ENCODE data around the gene PARP2.
"Not testable (repeated sequence)": the region's sequence is repeated elsewhere in the genome, so short reads cannot be mapped to it uniquely, and the experiment has no call there.

Gene PARP2

DNA sequence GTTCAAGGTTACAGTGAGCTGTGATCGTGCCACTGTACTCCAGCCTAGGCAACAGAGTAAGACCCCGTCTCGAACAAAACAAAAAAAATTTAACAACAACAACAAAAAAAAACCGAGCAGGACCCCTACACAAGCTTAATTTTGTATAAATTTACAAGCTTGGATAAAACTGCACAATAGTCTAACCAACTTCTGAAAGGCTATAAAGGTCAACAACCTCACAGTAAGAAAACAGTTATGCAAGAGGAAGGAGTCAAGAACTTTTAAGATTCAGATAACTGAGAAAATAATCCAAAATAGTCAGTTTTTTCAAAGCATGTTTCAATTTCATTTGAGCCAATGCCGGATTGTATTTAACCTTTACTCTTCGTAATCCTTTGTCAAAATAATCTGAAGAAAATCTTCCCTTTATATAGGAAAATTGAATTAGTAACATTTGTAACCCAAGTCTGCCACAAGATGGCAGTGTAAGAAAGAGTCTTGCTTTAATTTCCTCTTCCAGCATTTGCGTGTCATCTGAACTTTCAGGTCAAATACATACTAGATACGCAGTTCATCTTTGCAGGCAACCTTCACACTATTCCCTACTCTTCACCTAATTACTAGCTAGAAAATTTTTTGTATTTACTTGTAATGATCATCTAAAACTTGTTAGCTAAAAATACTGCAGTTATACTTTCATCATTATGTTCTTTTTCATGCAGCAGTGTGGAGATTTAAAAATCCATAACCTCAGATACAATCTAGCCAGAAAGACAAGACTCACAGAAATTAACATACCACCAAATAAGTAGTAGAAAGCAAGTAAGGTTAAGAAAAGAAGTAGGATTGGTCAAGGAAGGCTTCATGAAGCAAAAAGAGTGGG lies 16.2 kb upstream of the PARP2 start:
- no peaks in the 10 kb centered on the region for H3K9me3 ChIP-seq (ENCODE audit: low read depth, low read length)
- H3K9ac ChIP-seq (ENCODE audit: insufficient read length), result peak overlapping the region; percentile 21
- no peak for DNase-seq (ENCODE audit: low read depth, low spot score)
- TF ChIP-seq EZH2 (IDR thresholded peaks at IDR 0.05), result no peak
- TF ChIP-seq POLR2AphosphoS5 (IDR thresholded peaks at IDR 0.05; ENCODE audit: borderline replicate concordance, low read depth, low read length), result no peak
- TF ChIP-seq FOXP2 (optimal IDR thresholded peaks at IDR 0.05; ENCODE audit: control extremely low read depth, extremely low read length, insufficient read depth), result no peak
- peaks cover 77% of the 10 kb centered on the region for H3K36me3 ChIP-seq (ENCODE audit: insufficient read depth, low read length)
- H3K27ac ChIP-seq, result peak overlapping the region; percentile 80
- peak overlapping the region; percentile 1; the same call in 1 of the 2 replicates for H3K4me3 ChIP-seq

GRCh38 chr14:20328705-20329104 lies 14.7 kb upstream of the PARP2 start:
- TF ChIP-seq FOXP2 (optimal IDR thresholded peaks at IDR 0.05; ENCODE audit: control extremely low read depth, extremely low read length, insufficient read depth) (no peak), EZH2 (IDR thresholded peaks at IDR 0.05) (no peak), POLR2AphosphoS5 (IDR thresholded peaks at IDR 0.05; ENCODE audit: borderline replicate concordance, low read depth, low read length) (no peak)
- Histone ChIP-seq H3K4me3 (no peak overlapping the region; the same call in 1 of the 2 replicates), H3K27ac (peak overlapping the region; percentile 80), H3K36me3 (ENCODE audit: insufficient read depth, low read length) (peaks cover 67% of the 10 kb centered on the region), H3K9ac (ENCODE audit: insufficient read length) (peak overlapping the region; percentile 43), H3K9me3 (ENCODE audit: low read depth, low read length) (no peaks in the 10 kb centered on the region)
- DNase-seq (ENCODE audit: low read depth, low spot score), result no peak

- Histone ChIP-seq H3K9ac (ENCODE audit: insufficient read length) (peak overlapping the region; percentile 43), H3K9me3 (ENCODE audit: low read depth, low read length) (no peaks in the 10 kb centered on the region), H3K4me3 (peak overlapping the region; percentile 9; the same call in 1 of the 2 replicates), H3K36me3 (ENCODE audit: insufficient read depth, low read length) (peaks cover 61% of the 10 kb centered on the region), H3K27ac (peak overlapping the region; percentile 80)
- TF ChIP-seq FOXP2 (optimal IDR thresholded peaks at IDR 0.05; ENCODE audit: control extremely low read depth, extremely low read length, insufficient read depth), result no peak
- TF ChIP-seq POLR2AphosphoS5 (IDR thresholded peaks at IDR 0.05; ENCODE audit: borderline replicate concordance, low read depth, low read length), result no peak
- TF ChIP-seq EZH2 (IDR thresholded peaks at IDR 0.05), result no peak
- DNase-seq (ENCODE audit: low read depth, low spot score), result no peak
Measured at GRCh38 chr14:20329355-20329754, 14.1 kb upstream of the PARP2 start.

DNA sequence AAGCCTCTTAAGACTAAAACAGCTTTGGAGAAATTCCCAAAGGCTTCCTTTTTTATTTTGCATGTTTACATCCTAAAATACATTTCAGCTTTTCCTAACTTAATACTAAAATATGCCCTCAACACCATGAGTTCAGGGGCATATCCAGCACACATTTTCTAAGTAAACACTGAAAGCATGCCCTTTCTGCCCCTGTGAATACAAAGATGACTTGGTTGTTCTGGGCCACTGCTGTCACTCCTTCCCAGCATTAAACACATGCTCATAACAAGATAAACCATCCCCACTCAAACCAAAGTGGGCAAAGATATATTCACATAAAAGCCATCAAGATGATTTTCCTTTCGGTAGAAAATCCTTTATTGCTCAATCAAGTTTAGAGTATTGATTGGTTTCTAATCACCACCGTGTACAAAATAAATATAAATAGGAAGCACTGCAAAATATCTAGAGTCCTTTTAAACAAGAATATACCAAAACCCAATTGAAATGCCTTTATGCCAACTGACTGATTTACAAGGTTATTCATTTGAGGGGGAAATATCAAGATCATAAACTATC lies 12.3 kb upstream of the PARP2 start:
- peak overlapping the region; percentile 60 for H3K4me3 ChIP-seq
- peak overlapping the region; percentile 20 for H3K9ac ChIP-seq (ENCODE audit: insufficient read length)
- no peak overlapping the region for H3K27ac ChIP-seq
- no peaks in the 10 kb centered on the region for H3K9me3 ChIP-seq (ENCODE audit: low read depth, low read length)
- no peak for DNase-seq (ENCODE audit: low read depth, low spot score)
- peaks cover 44% of the 10 kb centered on the region for H3K36me3 ChIP-seq (ENCODE audit: insufficient read depth, low read length)
- TF ChIP-seq POLR2AphosphoS5 (IDR thresholded peaks at IDR 0.05; ENCODE audit: borderline replicate concordance, low read depth, low read length), result no peak
- no peak for TF ChIP-seq EZH2 (IDR thresholded peaks at IDR 0.05)
- no peak for TF ChIP-seq FOXP2 (optimal IDR thresholded peaks at IDR 0.05; ENCODE audit: control extremely low read depth, extremely low read length, insufficient read depth)

GRCh38 chr14:20332431-20332787 lies 11.0 kb upstream of the PARP2 start:
- Histone ChIP-seq H3K36me3 (ENCODE audit: insufficient read depth, low read length) (peaks cover 31% of the 10 kb centered on the region), H3K4me3 (peak overlapping the region; percentile 96), H3K9ac (ENCODE audit: insufficient read length) (peak overlapping the region; percentile 95), H3K9me3 (ENCODE audit: low read depth, low read length) (no peaks in the 10 kb centered on the region), H3K27ac (peak overlapping the region; percentile 88)
- no peak for TF ChIP-seq POLR2AphosphoS5 (IDR thresholded peaks at IDR 0.05; ENCODE audit: borderline replicate concordance, low read depth, low read length)
- TF ChIP-seq FOXP2 (optimal IDR thresholded peaks at IDR 0.05; ENCODE audit: control extremely low read depth, extremely low read length, insufficient read depth), result no peak
- TF ChIP-seq EZH2 (IDR thresholded peaks at IDR 0.05), result no peak
- DNase-seq (ENCODE audit: low read depth, low spot score), result no peak

- TF ChIP-seq POLR2AphosphoS5 (IDR thresholded peaks at IDR 0.05; ENCODE audit: borderline replicate concordance, low read depth, low read length) (peak; percentile 96), FOXP2 (optimal IDR thresholded peaks at IDR 0.05; ENCODE audit: control extremely low read depth, extremely low read length, insufficient read depth) (no peak), EZH2 (IDR thresholded peaks at IDR 0.05) (no peak)
- peak within 1 kb of the TSS; percentile 88 for H3K27ac ChIP-seq
Measured at GRCh38 chr14:20332788-20333493, 10.5 kb upstream of the PARP2 start, which contains the start of gene CCNB1IP1. CCNB1IP1 (minus strand) TSS chr14:20333279; CDS start chr14:20316523, 16,756 bp downstream.

DNA sequence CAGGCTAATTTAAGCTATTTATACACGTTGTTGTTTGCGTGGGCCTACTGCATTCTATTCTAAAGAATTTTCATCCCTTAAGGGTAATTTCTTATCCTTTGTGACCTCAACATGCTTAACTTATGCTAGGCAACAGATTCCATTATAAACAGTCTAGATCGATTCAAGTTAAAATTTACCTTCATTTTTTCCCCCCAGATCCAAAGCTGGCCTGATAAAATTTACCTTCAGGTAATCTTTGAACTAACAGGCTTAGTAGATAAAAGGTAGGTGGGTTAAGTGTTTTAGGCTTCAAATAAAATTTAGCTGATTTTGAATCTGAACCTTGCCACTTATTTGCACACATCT lies 10.0 kb upstream of the PARP2 start:
- Histone ChIP-seq H3K4me3 (peak overlapping the region; percentile 96), H3K9me3 (ENCODE audit: low read depth, low read length) (no peaks in the 10 kb centered on the region), H3K36me3 (ENCODE audit: insufficient read depth, low read length) (peaks cover 20% of the 10 kb centered on the region), H3K9ac (ENCODE audit: insufficient read length) (peak overlapping the region; percentile 95), H3K27ac (peak overlapping the region; percentile 78)
- TF ChIP-seq EZH2 (IDR thresholded peaks at IDR 0.05) (no peak), POLR2AphosphoS5 (IDR thresholded peaks at IDR 0.05; ENCODE audit: borderline replicate concordance, low read depth, low read length) (no peak), FOXP2 (optimal IDR thresholded peaks at IDR 0.05; ENCODE audit: control extremely low read depth, extremely low read length, insufficient read depth) (no peak)
- no peak for DNase-seq (ENCODE audit: low read depth, low spot score)

More at GRCh38 chr14:20332788-20333493, 10.5 kb upstream of the PARP2 start, which contains the start of gene CCNB1IP1:
- DNase-seq (ENCODE audit: low read depth, low spot score), result peak; percentile 89
- peak within 1 kb of the TSS; percentile 95 for H3K9ac ChIP-seq (ENCODE audit: insufficient read length)
- H3K4me3 ChIP-seq, result peak within 1 kb of the TSS; percentile 96
- peaks cover 26% of the 10 kb centered on the region for H3K36me3 ChIP-seq (ENCODE audit: insufficient read depth, low read length)
- H3K9me3 ChIP-seq (ENCODE audit: low read depth, low read length), result no peaks in the 10 kb centered on the region

DNA sequence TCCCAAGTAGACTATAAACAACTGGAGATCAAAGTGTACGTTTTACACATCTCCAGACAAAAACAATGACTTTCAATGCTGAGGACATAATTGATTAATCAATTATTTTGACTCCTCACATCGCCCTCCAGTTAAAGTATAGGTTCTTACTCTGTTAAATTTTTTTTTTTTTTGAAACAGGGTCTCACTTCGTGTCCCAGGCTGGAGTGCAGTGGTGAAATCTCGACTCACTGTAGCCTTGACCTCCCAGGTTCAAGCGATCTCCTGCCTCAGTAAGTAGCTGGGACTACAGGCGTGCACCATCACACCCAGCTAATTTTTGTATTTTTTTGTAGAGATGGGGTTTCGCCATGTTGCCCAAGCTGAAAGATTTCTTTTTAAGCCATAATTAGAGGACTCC lies 9.4 kb upstream of the PARP2 start:
- Histone ChIP-seq H3K9me3 (ENCODE audit: low read depth, low read length) (no peaks in the 10 kb centered on the region), H3K4me3 (peak overlapping the region; percentile 96), H3K36me3 (ENCODE audit: insufficient read depth, low read length) (peaks cover 15% of the 10 kb centered on the region), H3K27ac (no peak overlapping the region), H3K9ac (ENCODE audit: insufficient read length) (peak overlapping the region; percentile 95)
- TF ChIP-seq EZH2 (IDR thresholded peaks at IDR 0.05), result no peak
- no peak for TF ChIP-seq POLR2AphosphoS5 (IDR thresholded peaks at IDR 0.05; ENCODE audit: borderline replicate concordance, low read depth, low read length)
- no peak for TF ChIP-seq FOXP2 (optimal IDR thresholded peaks at IDR 0.05; ENCODE audit: control extremely low read depth, extremely low read length, insufficient read depth)
- no peak for DNase-seq (ENCODE audit: low read depth, low spot score)

DNA sequence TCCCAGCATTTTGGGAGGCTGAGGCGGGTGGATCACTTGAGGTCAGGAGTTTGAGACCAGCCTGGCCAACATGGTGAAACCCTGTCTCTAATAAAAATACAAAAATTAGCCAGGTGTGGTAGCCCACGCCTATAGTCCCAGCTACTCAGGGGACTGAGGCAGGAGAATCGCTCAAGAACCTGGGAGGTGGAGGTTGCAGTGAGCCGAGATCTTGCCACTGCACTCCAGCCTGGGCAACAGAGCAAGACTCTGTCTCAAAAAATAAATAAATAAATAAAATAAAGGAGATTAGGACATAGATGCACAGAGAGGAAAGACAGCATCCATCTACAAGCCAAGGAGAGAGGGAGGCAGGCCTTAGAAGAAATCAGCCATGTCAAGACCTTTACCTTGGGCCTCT lies 2.4 kb upstream of the PARP2 start:
- DNase-seq (ENCODE audit: low read depth, low spot score); H3K27ac ChIP-seq; H3K4me3 ChIP-seq; H3K9me3 ChIP-seq (ENCODE audit: low read depth, low read length); H3K9ac ChIP-seq (ENCODE audit: insufficient read length): not testable (repeated sequence)
- peaks cover 13% of the 10 kb centered on the region for H3K36me3 ChIP-seq (ENCODE audit: insufficient read depth, low read length)

Data from SK-N-MC (cell line).